ENCODE data around the gene GABARAPL2.
A peak's percentile ranks its signal among the peaks of the same experiment; 100 is the strongest.

GABARAPL2 gene

GRCh38 chr16:75566040-75566757 lies at the start of gene GABARAPL2:
Gene GABARAPL2 (plus strand): TSS chr16:75566379. CDS start chr16:75566487, 108 bp downstream.
- TF ChIP-seq JUND (IDR thresholded peaks at IDR 0.05; ENCODE audit: low read depth): no peak
- DNase-seq (ENCODE audit: low read depth in 1 of 2, low spot score in 1 of 2): peak; percentile 40 to 74
- in situ Hi-C loops (cut with HindIII; ENCODE audit: low pct_unique_long_range_greater_than_20kb, low sequenced_read_pairs): no loop called here

- TF ChIP-seq JUND (IDR thresholded peaks at IDR 0.05; ENCODE audit: low read depth): no peak
- in situ Hi-C loops (cut with HindIII; ENCODE audit: low pct_unique_long_range_greater_than_20kb, low sequenced_read_pairs): no loop called here
- DNase-seq (ENCODE audit: low read depth in 1 of 2, low spot score in 1 of 2): no peak
Measured at GRCh38 chr16:75519175-75519574, 47.0 kb upstream of the GABARAPL2 start.

- in situ Hi-C loops (cut with HindIII; ENCODE audit: low pct_unique_long_range_greater_than_20kb, low sequenced_read_pairs): no loop called here
- no peak for TF ChIP-seq JUND (IDR thresholded peaks at IDR 0.05; ENCODE audit: low read depth)
- no peak for DNase-seq (ENCODE audit: low read depth in 1 of 2, low spot score in 1 of 2)
Measured at GRCh38 chr16:75526032-75526790, 40.0 kb upstream of the GABARAPL2 start.

- DNase-seq (ENCODE audit: low read depth in 1 of 2, low spot score in 1 of 2): no peak
- in situ Hi-C loops (cut with HindIII; ENCODE audit: low pct_unique_long_range_greater_than_20kb, low sequenced_read_pairs): no loop called here
- TF ChIP-seq JUND (IDR thresholded peaks at IDR 0.05; ENCODE audit: low read depth): no peak
Measured at GRCh38 chr16:75527825-75528299, 38.3 kb upstream of the GABARAPL2 start.

GRCh38 chr16:75529056-75529905 lies 36.9 kb upstream of the GABARAPL2 start:
- in situ Hi-C loops (cut with HindIII; ENCODE audit: low pct_unique_long_range_greater_than_20kb, low sequenced_read_pairs): no loop called here
- no peak for DNase-seq (ENCODE audit: low read depth in 1 of 2, low spot score in 1 of 2)

GRCh38 chr16:75529959-75530358 lies 36.2 kb upstream of the GABARAPL2 start:
- no peak for TF ChIP-seq JUND (IDR thresholded peaks at IDR 0.05; ENCODE audit: low read depth)
- no peak for DNase-seq (ENCODE audit: low read depth in 1 of 2, low spot score in 1 of 2)
- in situ Hi-C loops (cut with HindIII; ENCODE audit: low pct_unique_long_range_greater_than_20kb, low sequenced_read_pairs): no loop called here

More at GRCh38 chr16:75529056-75529905, 36.9 kb upstream of the GABARAPL2 start:
- no peak for TF ChIP-seq JUND (IDR thresholded peaks at IDR 0.05; ENCODE audit: low read depth)

- in situ Hi-C loops (cut with HindIII; ENCODE audit: low pct_unique_long_range_greater_than_20kb, low sequenced_read_pairs): no loop called here
- DNase-seq (ENCODE audit: low read depth in 1 of 2, low spot score in 1 of 2): no peak
- TF ChIP-seq JUND (IDR thresholded peaks at IDR 0.05; ENCODE audit: low read depth): no peak
Measured at GRCh38 chr16:75532142-75532765, 33.9 kb upstream of the GABARAPL2 start.

GRCh38 chr16:75532791-75533190 lies 33.4 kb upstream of the GABARAPL2 start:
- no peak for TF ChIP-seq JUND (IDR thresholded peaks at IDR 0.05; ENCODE audit: low read depth)
- in situ Hi-C loops (cut with HindIII; ENCODE audit: low pct_unique_long_range_greater_than_20kb, low sequenced_read_pairs): no loop called here
- no peak for DNase-seq (ENCODE audit: low read depth in 1 of 2, low spot score in 1 of 2)

- DNase-seq (ENCODE audit: low read depth in 1 of 2, low spot score in 1 of 2): no peak
- no peak for TF ChIP-seq JUND (IDR thresholded peaks at IDR 0.05; ENCODE audit: low read depth)
- in situ Hi-C loops (cut with HindIII; ENCODE audit: low pct_unique_long_range_greater_than_20kb, low sequenced_read_pairs): no loop called here
Measured at GRCh38 chr16:75534560-75535205, 31.5 kb upstream of the GABARAPL2 start.

GRCh38 chr16:75535211-75535843 lies 30.9 kb upstream of the GABARAPL2 start:
- no peak for TF ChIP-seq JUND (IDR thresholded peaks at IDR 0.05; ENCODE audit: low read depth)
- no peak for DNase-seq (ENCODE audit: low read depth in 1 of 2, low spot score in 1 of 2)
- in situ Hi-C loops (cut with HindIII; ENCODE audit: low pct_unique_long_range_greater_than_20kb, low sequenced_read_pairs): no loop called here

GRCh38 chr16:75535901-75536300 lies 30.3 kb upstream of the GABARAPL2 start, which contains the start of gene CHST5:
Gene CHST5 (minus strand): TSS chr16:75536108. CDS start chr16:75530384, 5,724 bp downstream.
- no peak for TF ChIP-seq JUND (IDR thresholded peaks at IDR 0.05; ENCODE audit: low read depth)
- DNase-seq (ENCODE audit: low read depth in 1 of 2, low spot score in 1 of 2): no peak
- in situ Hi-C loops (cut with HindIII; ENCODE audit: low pct_unique_long_range_greater_than_20kb, low sequenced_read_pairs): no loop called here
